HepG2 (cell line): Measurements from ENCODE around the gene RPSA. TPM values are rescaled to one million over a fixed set of nuclear protein-coding genes. Genes with fewer than 3 reads are reported as not detected.

Source experiments
- GPN1 ChIP-seq: sonication (generic); formaldehyde crosslinking; IDR thresholded peaks from 2 replicates; pipeline ENCODE4 v1.5.1; 2020; ENCODE audit warnings: missing genetic modification reagents, borderline replicate concordance
- KLF16 ChIP-seq, 2 experiments: sonication (generic) in 1 of 2; formaldehyde crosslinking in 1 of 2; IDR thresholded peaks; 2 replicates each; pipeline versions ENCODE4 v1.6.1 to v1.8.0; 2016 to 2023; ENCODE audit warnings: missing genetic modification reagents in 2 of 2, missing compliant biosample characterization in 1 of 2
- KMT2A ChIP-seq: sonication (generic); formaldehyde crosslinking; IDR thresholded peaks from 2 replicates; pipeline ENCODE4 v1.4.0; 2020; ENCODE audit warnings: missing genetic modification reagents
- PBX2 ChIP-seq: IDR thresholded peaks from 2 replicates; pipeline ENCODE4 v1.6.1; 2016; ENCODE audit warnings: control low read depth
- PLRG1 ChIP-seq: fragments of 450-650 bp; conservative IDR thresholded peaks from 2 replicates; pipeline ENCODE4 v1.6.1; 2016
- POLR2AphosphoS2 ChIP-seq: IDR thresholded peaks from 2 replicates; pipeline ENCODE4 v1.6.1; 2011; ENCODE audit warnings: low read depth, low read length, improper control_type of control experiment
- SOX5 ChIP-seq: IDR thresholded peaks from 2 replicates; pipeline ENCODE4 v1.6.1; 2016; ENCODE audit warnings: borderline replicate concordance
- SP4 ChIP-seq: sonication (generic); formaldehyde crosslinking; IDR thresholded peaks from 2 replicates; pipeline ENCODE4 v1.8.1; 2023; ENCODE audit warnings: mild to moderate bottlenecking, missing genetic modification reagents
- TSC22D2 ChIP-seq: sonication (generic); formaldehyde crosslinking; IDR thresholded peaks from 2 replicates; pipeline ENCODE4 v1.5.1; 2020; ENCODE audit warnings: missing genetic modification reagents, mild to moderate bottlenecking, borderline replicate concordance
- ZFP62 ChIP-seq: sonication (generic); formaldehyde crosslinking; IDR thresholded peaks from 2 replicates; pipeline ENCODE4 v1.4.0; 2020; ENCODE audit warnings: missing genetic modification reagents
- ZNF33A ChIP-seq: sonication (generic); formaldehyde crosslinking; IDR thresholded peaks from 2 replicates; pipeline ENCODE4 v1.5.1; 2020; ENCODE audit warnings: missing genetic modification reagents, mild to moderate bottlenecking, moderate library complexity, borderline replicate concordance
- ZNF672 ChIP-seq: sonication (generic); formaldehyde crosslinking; IDR thresholded peaks from 2 replicates; pipeline ENCODE4 v1.8.1; 2022; ENCODE audit warnings: missing genetic modification reagents
- polyA plus RNA-seq, 8 experiments: library from polyadenylated mRNA; depleted of rRNA in 3 of 8; stranded (reverse) in 7 of 8; unstranded in 1 of 8; fragments of >200 nt; fragmentation: Illumina TruSeq in 4 of 8; extraction: Trizol in 4 of 8; gene quantifications; 2 replicates each; pipeline versions ENCODE4 v1.2.1 to v1.2.3, GENCODE V29; 2011 to 2016; ENCODE audit warnings: low read depth in 4 of 8, missing spikeins in 1 of 8, mixed read lengths in 1 of 8; ENCODE audit not compliant: insufficient read depth in 1 of 8
- total RNA-seq, 5 experiments: library from RNA; depleted of rRNA; stranded (reverse); fragments of >200 nt; fragmentation: Illumina TruSeq; extraction: Trizol; gene quantifications; 2 replicates each; pipeline ENCODE4 v1.2.3, GENCODE V29; 2016; ENCODE audit warnings: low read depth in 1 of 5
- TF ChIP-seq, protein P1 (sequence below), 2 experiments: sonication (generic) in 1 of 2; formaldehyde crosslinking in 1 of 2; IDR thresholded peaks; 2 replicates each; pipeline versions ENCODE4 v1.4.0 to v1.6.1; 2018 to 2020; ENCODE audit warnings: missing genetic modification reagents in 2 of 2, borderline replicate concordance in 1 of 2, low read depth in 1 of 2, mild to moderate bottlenecking in 1 of 2, missing biosample characterization in 1 of 2
- TF ChIP-seq, protein P2 (sequence below): sonication (generic); formaldehyde crosslinking; IDR thresholded peaks from 2 replicates; pipeline ENCODE4 v1.4.0; 2020; ENCODE audit warnings: missing genetic modification reagents
- TF ChIP-seq, protein P3 (sequence below): sonication (generic); formaldehyde crosslinking; IDR thresholded peaks from 2 replicates; pipeline ENCODE4 v1.4.0; 2020; ENCODE audit warnings: missing genetic modification reagents, mild to moderate bottlenecking, borderline replicate concordance
- TF ChIP-seq, protein P4 (sequence below): sonication (generic); formaldehyde crosslinking; IDR thresholded peaks from 2 replicates; pipeline ENCODE4 v1.4.0; 2020; ENCODE audit warnings: missing genetic modification reagents, borderline replicate concordance

RPSA gene
- total and polyA plus RNA-seq, 2 of the 13 experiments (the other 11 are each of a cell fraction or from before 2014, with no cell fraction given): 1,683 to 3,226 TPM

- TF ChIP-seq, protein P1, sequence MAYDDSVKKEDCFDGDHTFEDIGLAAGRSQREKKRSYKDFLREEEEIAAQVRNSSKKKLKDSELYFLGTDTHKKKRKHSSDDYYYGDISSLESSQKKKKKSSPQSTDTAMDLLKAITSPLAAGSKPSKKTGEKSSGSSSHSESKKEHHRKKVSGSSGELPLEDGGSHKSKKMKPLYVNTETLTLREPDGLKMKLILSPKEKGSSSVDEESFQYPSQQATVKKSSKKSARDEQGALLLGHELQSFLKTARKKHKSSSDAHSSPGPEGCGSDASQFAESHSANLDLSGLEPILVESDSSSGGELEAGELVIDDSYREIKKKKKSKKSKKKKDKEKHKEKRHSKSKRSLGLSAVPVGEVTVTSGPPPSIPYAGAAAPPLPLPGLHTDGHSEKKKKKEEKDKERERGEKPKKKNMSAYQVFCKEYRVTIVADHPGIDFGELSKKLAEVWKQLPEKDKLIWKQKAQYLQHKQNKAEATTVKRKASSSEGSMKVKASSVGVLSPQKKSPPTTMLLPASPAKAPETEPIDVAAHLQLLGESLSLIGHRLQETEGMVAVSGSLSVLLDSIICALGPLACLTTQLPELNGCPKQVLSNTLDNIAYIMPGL (CRISPR knock-in tag; IDR thresholded peaks at IDR 0.05; ENCODE audit: borderline replicate concordance in 1 of 2, low read depth in 1 of 2): peak; percentile 89 to 94
- TF ChIP-seq, protein P2, sequence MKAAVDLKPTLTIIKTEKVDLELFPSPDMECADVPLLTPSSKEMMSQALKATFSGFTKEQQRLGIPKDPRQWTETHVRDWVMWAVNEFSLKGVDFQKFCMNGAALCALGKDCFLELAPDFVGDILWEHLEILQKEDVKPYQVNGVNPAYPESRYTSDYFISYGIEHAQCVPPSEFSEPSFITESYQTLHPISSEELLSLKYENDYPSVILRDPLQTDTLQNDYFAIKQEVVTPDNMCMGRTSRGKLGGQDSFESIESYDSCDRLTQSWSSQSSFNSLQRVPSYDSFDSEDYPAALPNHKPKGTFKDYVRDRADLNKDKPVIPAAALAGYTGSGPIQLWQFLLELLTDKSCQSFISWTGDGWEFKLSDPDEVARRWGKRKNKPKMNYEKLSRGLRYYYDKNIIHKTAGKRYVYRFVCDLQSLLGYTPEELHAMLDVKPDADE: peak; percentile 87; the same call in 1 of the 2 replicates
- TF ChIP-seq TSC22D2: 0 out of 2 replicates have a peak, but pooled peaks have one; percentile 70
- peak in 1 of 2 experiments; percentile 82; a peak in 2 of 4 replicates for TF ChIP-seq KLF16 (CRISPR knock-in tag; IDR thresholded peaks at IDR 0.05)
- 0 out of 2 replicates have a peak, but pooled peaks have one; percentile 79 for TF ChIP-seq POLR2AphosphoS2
- TF ChIP-seq, protein P3, sequence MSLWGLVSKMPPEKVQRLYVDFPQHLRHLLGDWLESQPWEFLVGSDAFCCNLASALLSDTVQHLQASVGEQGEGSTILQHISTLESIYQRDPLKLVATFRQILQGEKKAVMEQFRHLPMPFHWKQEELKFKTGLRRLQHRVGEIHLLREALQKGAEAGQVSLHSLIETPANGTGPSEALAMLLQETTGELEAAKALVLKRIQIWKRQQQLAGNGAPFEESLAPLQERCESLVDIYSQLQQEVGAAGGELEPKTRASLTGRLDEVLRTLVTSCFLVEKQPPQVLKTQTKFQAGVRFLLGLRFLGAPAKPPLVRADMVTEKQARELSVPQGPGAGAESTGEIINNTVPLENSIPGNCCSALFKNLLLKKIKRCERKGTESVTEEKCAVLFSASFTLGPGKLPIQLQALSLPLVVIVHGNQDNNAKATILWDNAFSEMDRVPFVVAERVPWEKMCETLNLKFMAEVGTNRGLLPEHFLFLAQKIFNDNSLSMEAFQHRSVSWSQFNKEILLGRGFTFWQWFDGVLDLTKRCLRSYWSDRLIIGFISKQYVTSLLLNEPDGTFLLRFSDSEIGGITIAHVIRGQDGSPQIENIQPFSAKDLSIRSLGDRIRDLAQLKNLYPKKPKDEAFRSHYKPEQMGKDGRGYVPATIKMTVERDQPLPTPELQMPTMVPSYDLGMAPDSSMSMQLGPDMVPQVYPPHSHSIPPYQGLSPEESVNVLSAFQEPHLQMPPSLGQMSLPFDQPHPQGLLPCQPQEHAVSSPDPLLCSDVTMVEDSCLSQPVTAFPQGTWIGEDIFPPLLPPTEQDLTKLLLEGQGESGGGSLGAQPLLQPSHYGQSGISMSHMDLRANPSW (CRISPR knock-in tag): no peak
- TF ChIP-seq ZNF33A (CRISPR knock-in tag): peak; percentile 93; the same call in 1 of the 2 replicates
- TF ChIP-seq SP4 (CRISPR knock-in tag): peak; percentile 58; the same call in 1 of the 2 replicates
- no peak for TF ChIP-seq GPN1 (CRISPR knock-in tag)
- TF ChIP-seq SOX5: no peak
- no peak for TF ChIP-seq PLRG1
- TF ChIP-seq, protein P4, sequence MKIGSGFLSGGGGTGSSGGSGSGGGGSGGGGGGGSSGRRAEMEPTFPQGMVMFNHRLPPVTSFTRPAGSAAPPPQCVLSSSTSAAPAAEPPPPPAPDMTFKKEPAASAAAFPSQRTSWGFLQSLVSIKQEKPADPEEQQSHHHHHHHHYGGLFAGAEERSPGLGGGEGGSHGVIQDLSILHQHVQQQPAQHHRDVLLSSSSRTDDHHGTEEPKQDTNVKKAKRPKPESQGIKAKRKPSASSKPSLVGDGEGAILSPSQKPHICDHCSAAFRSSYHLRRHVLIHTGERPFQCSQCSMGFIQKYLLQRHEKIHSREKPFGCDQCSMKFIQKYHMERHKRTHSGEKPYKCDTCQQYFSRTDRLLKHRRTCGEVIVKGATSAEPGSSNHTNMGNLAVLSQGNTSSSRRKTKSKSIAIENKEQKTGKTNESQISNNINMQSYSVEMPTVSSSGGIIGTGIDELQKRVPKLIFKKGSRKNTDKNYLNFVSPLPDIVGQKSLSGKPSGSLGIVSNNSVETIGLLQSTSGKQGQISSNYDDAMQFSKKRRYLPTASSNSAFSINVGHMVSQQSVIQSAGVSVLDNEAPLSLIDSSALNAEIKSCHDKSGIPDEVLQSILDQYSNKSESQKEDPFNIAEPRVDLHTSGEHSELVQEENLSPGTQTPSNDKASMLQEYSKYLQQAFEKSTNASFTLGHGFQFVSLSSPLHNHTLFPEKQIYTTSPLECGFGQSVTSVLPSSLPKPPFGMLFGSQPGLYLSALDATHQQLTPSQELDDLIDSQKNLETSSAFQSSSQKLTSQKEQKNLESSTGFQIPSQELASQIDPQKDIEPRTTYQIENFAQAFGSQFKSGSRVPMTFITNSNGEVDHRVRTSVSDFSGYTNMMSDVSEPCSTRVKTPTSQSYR (CRISPR knock-in tag): 0 out of 2 replicates have a peak, but pooled peaks have one; percentile 16
- TF ChIP-seq KMT2A: peak; percentile 65
- no peak for TF ChIP-seq ZFP62
- no peak for TF ChIP-seq ZNF672 (CRISPR knock-in tag)
- TF ChIP-seq PBX2: no peak
Observed at GRCh38 chr3:39406368-39407258, at the start of gene RPSA (continued).
